Activated CD8-positive, alpha-beta memory T cell treated with anti-CD3 and anti-CD28 coated beads, Interleukin-2, amount 10 ng/mL, durations not matched to agents 7 days and 5 days (primary cell): ENCODE data around the gene CFAP65. TPM values are rescaled to one million over a fixed set of nuclear protein-coding genes. Genes with fewer than 3 reads are reported as not detected.
A peak's percentile ranks its signal among the peaks of the same experiment; 100 is the strongest.

Experiments
- ATAC-seq: fragments of 150-1000 bp; cut with Tn5 transposase; one replicate; pipeline ENCODE4 v1.10.0; 2021; ENCODE audit warnings: moderate library complexity
- CTCF ChIA-PET: fragments of 350-600 bp; sonication (Branson Sonifier 250); formaldehyde crosslinking; loops from one replicate; lab custom pipeline; 2021; ENCODE audit warnings: antibody characterized with exemption; lab: Charles Lee
- DNase-seq: peaks from one replicate; pipeline ENCODE4 v3.0.0-alpha.2; 2020
- H3K27ac Mint-ChIP-seq: one replicate; pipeline ENCODE4 v1.8.0; 2021; ENCODE audit warnings: mild to moderate bottlenecking, mixed read lengths
- H3K27me3 Mint-ChIP-seq: one replicate; pipeline ENCODE4 v1.8.0; 2021; ENCODE audit warnings: mixed read lengths
- H3K36me3 Mint-ChIP-seq: one replicate; pipeline ENCODE4 v1.8.0; 2021; ENCODE audit warnings: mild to moderate bottlenecking, mixed read lengths
- H3K4me1 Mint-ChIP-seq: one replicate; pipeline ENCODE4 v1.8.0; 2021; ENCODE audit warnings: mixed read lengths
- H3K4me3 Mint-ChIP-seq: one replicate; pipeline ENCODE4 v1.8.0; 2021; ENCODE audit warnings: mild to moderate bottlenecking, moderate library complexity, mixed read lengths
- H3K9me3 Mint-ChIP-seq: one replicate; pipeline ENCODE4 v1.8.0; 2022; ENCODE audit warnings: low read depth, mixed read lengths
- total RNA-seq, 2 experiments: library from RNA; stranded (reverse); gene quantifications; one replicate each; pipeline ENCODE4 v1.2.3, GENCODE V29; 2021

Gene CFAP65
- total RNA-seq, 2 experiments from 2014 or later, result not detected

DNA sequence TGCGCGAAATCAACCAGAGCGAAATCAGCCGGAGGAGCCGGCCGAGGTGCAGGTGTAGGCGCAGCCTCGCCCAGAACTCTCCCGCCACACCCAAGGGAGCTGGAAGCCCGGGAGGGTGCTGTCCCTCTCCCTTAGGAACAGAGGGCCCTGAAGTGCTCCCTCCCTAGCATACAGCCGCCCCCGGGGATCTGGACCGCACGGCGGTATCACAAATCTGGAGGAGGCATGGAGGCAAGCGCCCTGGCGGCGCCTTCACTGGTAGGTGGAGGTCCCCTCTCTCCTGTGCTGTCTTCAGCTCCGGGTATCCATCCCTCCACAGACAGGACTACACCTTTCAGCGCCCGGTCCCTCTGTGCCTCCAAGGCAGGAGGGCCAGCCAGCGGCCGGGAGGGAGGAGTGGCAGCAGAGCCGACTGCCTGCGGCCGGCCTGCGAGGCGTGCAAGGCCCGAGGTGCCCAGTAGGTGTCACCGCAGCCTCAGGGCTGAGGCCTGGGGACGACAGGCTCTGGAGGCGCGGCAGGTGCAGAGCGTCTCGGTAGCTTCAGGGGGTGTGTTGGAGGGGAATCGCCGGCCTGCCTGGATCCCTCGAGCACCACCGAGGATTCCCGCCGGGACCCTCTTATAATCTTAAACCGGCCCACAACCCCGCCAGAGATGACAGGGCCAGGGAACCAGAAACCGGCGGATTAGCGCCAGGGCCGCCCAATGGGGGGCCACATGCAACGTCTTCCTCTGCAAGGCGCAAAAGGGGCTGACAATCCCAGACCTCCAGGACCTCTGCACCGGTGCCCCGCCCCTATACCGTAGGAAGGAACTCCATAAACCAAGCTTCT lies 16.6 kb upstream of the CFAP65 start:
- peak; percentile 91 for ATAC-seq
- Mint-ChIP-seq H3K36me3 (no peaks in the 10 kb centered on the region), H3K4me1 (peaks cover 22% of the 10 kb centered on the region), H3K9me3 (no peaks in the 10 kb centered on the region), H3K27ac (no peak overlapping the region), H3K27me3 (peaks cover 64% of the 10 kb centered on the region), H3K4me3 (peak overlapping the region; percentile 39)
- DNase-seq, result peak; percentile 84
- CTCF ChIA-PET, result interaction anchor here (0.6 to 11.9 kb wide), 42 partner anchors 8 to 251 kb away, joined by 3 to 141 read pairs (median 5); partner anchors contain the start of genes CFAP65, NHEJ1 and PTPRN

DNA sequence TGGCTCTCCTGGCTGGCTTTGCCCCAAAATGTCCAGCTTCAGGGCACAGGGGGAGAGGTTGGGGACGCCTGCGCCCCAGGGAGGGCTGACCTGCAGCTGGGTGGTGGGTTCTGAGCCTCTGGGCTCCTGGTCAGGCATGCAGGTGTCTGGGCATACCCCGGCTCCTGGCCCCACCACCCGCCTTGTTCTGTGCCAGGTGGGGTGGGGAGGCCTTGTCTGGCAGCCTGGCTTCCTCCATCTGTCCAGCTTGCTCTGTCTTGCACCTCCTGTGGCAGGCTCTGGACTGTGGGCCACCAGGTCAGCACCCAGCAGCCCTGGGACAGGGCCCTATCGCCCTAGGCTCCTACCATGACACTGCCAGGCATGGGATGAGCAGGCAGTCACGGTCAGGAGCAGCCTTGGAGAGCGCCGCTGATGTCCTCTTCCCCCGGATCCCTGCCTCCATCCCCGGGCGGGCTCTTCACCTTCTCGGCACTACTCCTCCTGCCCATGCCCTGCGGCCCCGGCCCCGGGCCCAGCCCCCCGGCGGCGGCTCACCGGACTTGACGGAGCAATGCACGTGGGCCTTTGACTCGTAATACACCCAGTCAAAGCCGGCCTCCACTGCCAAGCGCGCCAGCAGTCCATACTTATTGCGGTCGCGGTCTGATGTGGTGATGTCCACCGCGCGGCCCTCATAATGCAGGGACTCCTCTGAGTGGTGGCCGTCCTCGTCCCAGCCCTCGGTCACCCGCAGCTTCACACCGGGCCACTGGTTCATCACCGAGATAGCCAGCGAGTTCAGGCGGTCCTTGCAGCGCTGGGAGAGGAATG lies 15.8 kb upstream of the CFAP65 start:
- no peaks in the 10 kb centered on the region for H3K9me3 Mint-ChIP-seq
- H3K4me3 Mint-ChIP-seq, result no peak overlapping the region
- ATAC-seq (no peak), DNase-seq (no peak)
- no peaks in the 10 kb centered on the region for H3K36me3 Mint-ChIP-seq
- peaks cover 22% of the 10 kb centered on the region for H3K4me1 Mint-ChIP-seq
- peaks cover 61% of the 10 kb centered on the region for H3K27me3 Mint-ChIP-seq
- H3K27ac Mint-ChIP-seq, result no peak overlapping the region
- CTCF ChIA-PET, result interaction anchor here (0.9 to 11.9 kb wide), 27 partner anchors 9 to 243 kb away, joined by 3 to 141 read pairs (median 5); partner anchors contain the start of genes CFAP65 and NHEJ1

DNA sequence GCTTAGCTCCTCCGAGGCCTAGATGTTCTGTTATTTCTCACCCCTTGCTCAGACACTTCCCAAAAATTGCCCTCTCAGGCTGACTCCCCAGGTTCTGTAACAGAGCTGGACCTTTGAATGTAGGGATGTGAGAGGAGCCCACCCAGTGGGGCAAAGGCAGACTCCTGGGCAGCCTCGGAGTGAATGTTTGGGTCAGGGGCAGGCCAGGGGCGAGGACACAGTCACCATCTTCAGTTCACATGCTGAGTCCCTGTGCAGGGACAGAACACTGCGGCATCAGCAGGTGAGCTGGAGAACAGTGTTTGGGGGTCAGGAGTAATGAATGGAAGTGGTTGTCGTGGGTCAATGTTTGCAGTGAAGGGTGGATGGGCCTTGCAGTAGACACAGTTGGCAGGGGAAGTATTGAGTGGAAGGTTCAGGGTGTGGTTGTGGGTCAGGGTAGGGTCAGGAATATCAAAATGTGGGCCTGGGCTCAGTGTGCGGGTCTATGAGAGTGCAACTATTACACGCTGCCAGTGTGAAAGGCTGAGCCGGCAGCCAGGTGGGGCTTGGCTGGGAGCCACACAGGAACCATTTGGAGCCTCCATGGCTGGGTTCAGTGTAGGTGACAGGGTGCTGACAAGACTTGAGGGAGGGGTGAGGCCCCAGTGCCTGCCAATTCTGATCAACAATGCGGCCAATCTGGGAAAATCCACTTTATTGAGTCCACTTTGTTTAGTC lies 15.0 kb upstream of the CFAP65 start:
- no peak for DNase-seq
- Mint-ChIP-seq H3K4me3 (no peak overlapping the region), H3K27me3 (peaks cover 58% of the 10 kb centered on the region), H3K36me3 (no peaks in the 10 kb centered on the region), H3K27ac (no peak overlapping the region), H3K9me3 (no peaks in the 10 kb centered on the region), H3K4me1 (peaks cover 18% of the 10 kb centered on the region)
- CTCF ChIA-PET, result interaction anchor here (0.9 to 11.9 kb wide), 10 partner anchors 9 to 100 kb away, joined by 3 to 141 read pairs (median 3); partner anchors contain the start of genes CFAP65 and NHEJ1
- ATAC-seq, result no peak

DNA sequence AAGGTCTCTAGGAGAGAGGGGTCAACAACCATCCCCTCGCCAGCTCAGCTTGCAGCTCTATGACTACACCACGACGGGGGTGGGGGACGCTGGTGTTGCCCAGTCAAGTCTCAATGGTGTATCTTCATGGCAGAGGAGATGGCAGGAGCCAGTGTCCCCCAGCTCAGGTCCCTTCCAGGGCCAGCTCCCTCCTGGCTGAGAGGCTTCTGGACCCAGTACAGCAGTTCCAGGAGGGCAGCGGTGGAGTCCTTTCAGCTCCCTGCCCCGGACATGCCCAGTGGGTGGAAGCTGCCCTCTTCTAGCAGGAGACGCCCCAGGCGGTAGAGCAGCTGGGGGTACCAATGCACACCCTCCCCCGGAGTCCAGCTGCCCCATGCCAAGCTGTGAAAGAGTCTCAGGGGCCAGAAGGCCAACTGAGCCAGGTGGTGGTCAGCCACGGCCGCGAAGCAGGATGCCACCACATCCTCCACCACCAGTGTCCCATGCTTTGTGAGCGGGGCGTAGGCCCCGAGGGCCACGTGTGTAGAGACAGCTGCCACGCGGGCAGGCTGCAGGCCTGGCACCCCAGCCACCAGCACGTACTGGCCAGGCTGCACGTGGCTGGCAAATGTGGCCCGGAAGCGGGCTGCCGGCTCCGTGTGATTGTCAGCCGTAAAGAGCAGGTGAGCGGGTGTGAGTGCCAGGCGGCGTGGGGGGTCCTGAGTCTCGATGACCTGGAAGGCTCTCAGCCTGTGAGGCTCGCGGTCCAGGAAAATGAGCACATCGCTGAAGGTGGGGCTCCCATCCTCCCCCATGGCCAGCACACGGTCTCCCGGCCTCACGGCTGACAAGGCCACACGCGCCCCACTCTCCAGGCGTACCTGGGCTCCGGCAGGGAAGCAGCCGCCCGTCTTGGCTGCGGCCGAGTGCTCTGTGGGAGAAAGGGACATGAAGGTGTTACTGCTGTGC lies 13.9 kb upstream of the CFAP65 start:
- no peak for DNase-seq
- H3K4me1 Mint-ChIP-seq, result peaks cover 17% of the 10 kb centered on the region
- no peak overlapping the region for H3K4me3 Mint-ChIP-seq
- H3K9me3 Mint-ChIP-seq, result no peaks in the 10 kb centered on the region
- H3K36me3 Mint-ChIP-seq, result no peaks in the 10 kb centered on the region
- no peak overlapping the region for H3K27ac Mint-ChIP-seq
- H3K27me3 Mint-ChIP-seq, result peaks cover 59% of the 10 kb centered on the region
- CTCF ChIA-PET, result interaction anchor here (0.6 to 11.9 kb wide), 8 partner anchors 11 to 240 kb away, joined by 3 to 141 read pairs (median 4); partner anchors contain the start of gene NHEJ1
- no peak for ATAC-seq

DNA sequence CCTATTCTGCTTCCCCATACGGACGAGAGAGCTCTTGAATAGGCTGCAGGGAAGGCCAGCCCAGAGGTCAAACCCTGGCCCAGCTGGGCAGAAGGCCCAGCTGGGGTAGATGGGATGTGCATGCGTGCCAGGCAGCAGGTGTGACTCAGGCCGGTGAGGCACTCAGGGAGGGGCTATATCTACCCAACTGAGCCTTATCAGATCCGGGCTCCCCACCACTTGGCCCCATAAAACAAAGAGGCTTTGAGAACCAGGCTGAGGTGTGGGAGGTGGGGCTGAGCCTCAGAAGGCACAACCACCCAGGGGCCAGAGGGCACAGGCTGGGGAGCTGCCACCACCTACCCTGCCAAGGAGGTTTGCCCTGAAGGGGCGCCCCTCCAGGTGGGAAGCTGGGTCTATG lies 8.0 kb upstream of the CFAP65 start:
- CTCF ChIA-PET, result interaction anchor here (1.3 kb wide), 2 partner anchors 9 to 19 kb away, joined by 3 to 4 read pairs; no protein-coding TSS in a partner anchor
- peaks cover 39% of the 10 kb centered on the region for H3K27me3 Mint-ChIP-seq
- H3K4me1 Mint-ChIP-seq, result no peaks in the 10 kb centered on the region
- H3K27ac Mint-ChIP-seq, result no peak overlapping the region
- no peaks in the 10 kb centered on the region for H3K9me3 Mint-ChIP-seq
- H3K4me3 Mint-ChIP-seq, result no peak overlapping the region
- DNase-seq (no peak), ATAC-seq (no peak)
- H3K36me3 Mint-ChIP-seq, result no peaks in the 10 kb centered on the region

DNA sequence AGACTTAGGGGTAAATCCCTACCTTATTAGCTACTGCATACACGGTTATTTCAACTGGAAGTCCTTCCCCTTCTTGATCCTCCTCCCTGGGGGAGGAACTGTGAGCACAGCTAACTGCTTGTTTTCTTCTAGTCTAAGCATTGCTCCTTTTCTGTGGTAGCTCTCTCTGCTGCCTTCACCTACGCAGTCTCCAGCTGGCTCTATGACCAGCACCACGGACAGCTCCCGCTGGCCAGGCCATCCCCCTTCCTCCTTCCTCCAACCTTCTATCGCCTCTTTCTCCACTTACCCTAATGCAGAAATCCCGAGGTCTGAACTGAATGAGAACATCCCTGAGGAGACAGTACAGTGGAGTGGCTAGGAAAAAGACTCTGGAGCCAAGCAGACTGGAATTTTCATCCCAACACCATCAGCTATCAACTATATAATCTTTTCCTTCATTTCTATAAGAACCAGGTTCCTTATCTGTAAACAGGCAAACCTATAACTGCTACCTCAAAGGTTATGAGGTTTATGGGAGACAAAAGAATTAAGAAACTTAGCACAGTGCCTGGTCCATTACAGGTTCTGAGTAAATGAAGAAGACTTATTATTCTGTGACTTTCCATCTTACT lies 4.7 kb upstream of the CFAP65 start:
- H3K27me3 Mint-ChIP-seq, result peaks cover 52% of the 10 kb centered on the region
- no peaks in the 10 kb centered on the region for H3K9me3 Mint-ChIP-seq
- CTCF ChIA-PET, result interaction anchor here (0.7 to 2.5 kb wide), 5 partner anchors 12 to 66 kb away, joined by 3 to 11 read pairs (median 4); no protein-coding TSS in a partner anchor
- no peak overlapping the region for H3K27ac Mint-ChIP-seq
- H3K4me3 Mint-ChIP-seq, result no peak overlapping the region
- DNase-seq (no peak), ATAC-seq (no peak)
- H3K36me3 Mint-ChIP-seq, result no peaks in the 10 kb centered on the region
- H3K4me1 Mint-ChIP-seq, result peaks cover 4% of the 10 kb centered on the region

DNA sequence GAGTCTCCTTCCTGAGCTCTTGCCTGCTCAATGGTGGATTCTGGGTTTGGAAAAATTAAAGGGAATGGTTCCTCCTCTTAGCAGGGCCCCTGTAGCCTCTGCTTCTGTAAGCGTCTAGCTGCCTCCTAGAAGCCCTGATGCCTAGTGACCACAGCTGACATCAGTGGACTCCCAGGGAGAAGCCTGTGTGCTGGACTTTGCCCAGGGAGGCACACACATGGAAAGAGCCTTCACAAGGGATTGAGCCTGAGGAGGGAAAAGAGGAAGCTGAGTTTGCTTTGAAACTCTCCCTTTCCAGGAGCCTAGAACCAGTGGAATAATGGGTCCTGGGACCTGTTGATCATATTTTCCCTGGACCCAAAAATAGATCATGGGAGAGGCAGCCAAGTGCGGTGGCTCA lies 1.4 kb upstream of the CFAP65 start:
- H3K27me3 Mint-ChIP-seq, result peaks cover 64% of the 10 kb centered on the region
- H3K9me3 Mint-ChIP-seq, result no peaks in the 10 kb centered on the region
- peaks cover 4% of the 10 kb centered on the region for H3K4me1 Mint-ChIP-seq
- H3K4me3 Mint-ChIP-seq, result no peak overlapping the region
- no peak for ATAC-seq
- no peaks in the 10 kb centered on the region for H3K36me3 Mint-ChIP-seq
- no peak for DNase-seq
- no peak overlapping the region for H3K27ac Mint-ChIP-seq
- CTCF ChIA-PET, result interaction anchor here (0.7 to 5.7 kb wide), 8 partner anchors 10 to 252 kb away, joined by 3 to 34 read pairs (median 4); no protein-coding TSS in a partner anchor

DNA sequence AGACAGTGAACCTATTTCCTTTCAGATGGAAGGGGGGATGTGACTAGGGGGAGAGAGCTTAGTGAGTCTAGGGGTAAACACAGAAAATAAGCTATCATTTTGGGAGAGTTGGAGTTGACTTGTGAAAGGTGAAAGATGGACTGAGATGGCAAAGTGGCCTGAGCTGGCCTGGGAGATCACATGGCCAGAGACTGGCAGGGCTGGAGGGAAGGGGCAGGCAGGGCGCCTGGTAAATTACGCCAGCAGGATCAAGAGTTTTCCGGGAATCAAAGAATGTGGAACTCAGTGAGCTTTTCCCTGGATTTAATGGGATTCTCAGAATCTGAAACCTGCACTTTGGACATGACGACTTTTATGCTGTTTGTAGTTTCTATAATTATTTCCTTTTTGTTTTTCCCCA lies 841 bp upstream of the CFAP65 start:
- Mint-ChIP-seq H3K4me3 (no peak overlapping the region), H3K36me3 (no peaks in the 10 kb centered on the region), H3K27me3 (peaks cover 64% of the 10 kb centered on the region), H3K4me1 (peaks cover 4% of the 10 kb centered on the region), H3K27ac (no peak overlapping the region), H3K9me3 (no peaks in the 10 kb centered on the region)
- CTCF ChIA-PET, result interaction anchor here (1.1 to 5.7 kb wide), 6 partner anchors 13 to 253 kb away, joined by 3 to 34 read pairs (median 5); no protein-coding TSS in a partner anchor
- DNase-seq, result no peak
- no peak for ATAC-seq

DNA sequence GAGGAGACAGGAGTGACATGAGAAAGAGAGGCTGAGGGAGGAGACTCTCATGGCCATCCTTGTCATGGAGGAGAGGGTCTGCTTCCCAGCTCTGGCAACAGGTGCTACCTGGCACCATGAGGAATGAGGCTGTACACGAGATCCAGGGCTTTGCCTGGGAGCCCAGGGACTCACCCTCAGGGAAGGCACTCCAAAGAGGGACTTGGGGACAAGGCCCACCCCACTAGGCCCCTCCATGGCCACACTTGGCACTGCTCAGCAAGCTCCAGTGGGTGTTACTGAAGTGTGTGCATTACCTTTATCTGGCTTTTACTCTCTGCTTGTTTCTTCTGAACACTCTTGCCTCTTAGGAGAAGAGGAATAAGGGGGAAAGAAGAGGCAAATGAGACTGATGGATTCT lies 2.7 kb downstream of the CFAP65 start:
- DNase-seq, result no peak
- CTCF ChIA-PET, result interaction anchor here (2.7 to 5.7 kb wide), 2 partner anchors 9 to 20 kb away, joined by 11 to 34 read pairs; no protein-coding TSS in a partner anchor
- Mint-ChIP-seq H3K4me3 (no peak overlapping the region), H3K4me1 (peaks cover 4% of the 10 kb centered on the region), H3K9me3 (no peaks in the 10 kb centered on the region), H3K36me3 (no peaks in the 10 kb centered on the region), H3K27ac (no peak overlapping the region), H3K27me3 (peaks cover 75% of the 10 kb centered on the region)
- no peak for ATAC-seq

DNA sequence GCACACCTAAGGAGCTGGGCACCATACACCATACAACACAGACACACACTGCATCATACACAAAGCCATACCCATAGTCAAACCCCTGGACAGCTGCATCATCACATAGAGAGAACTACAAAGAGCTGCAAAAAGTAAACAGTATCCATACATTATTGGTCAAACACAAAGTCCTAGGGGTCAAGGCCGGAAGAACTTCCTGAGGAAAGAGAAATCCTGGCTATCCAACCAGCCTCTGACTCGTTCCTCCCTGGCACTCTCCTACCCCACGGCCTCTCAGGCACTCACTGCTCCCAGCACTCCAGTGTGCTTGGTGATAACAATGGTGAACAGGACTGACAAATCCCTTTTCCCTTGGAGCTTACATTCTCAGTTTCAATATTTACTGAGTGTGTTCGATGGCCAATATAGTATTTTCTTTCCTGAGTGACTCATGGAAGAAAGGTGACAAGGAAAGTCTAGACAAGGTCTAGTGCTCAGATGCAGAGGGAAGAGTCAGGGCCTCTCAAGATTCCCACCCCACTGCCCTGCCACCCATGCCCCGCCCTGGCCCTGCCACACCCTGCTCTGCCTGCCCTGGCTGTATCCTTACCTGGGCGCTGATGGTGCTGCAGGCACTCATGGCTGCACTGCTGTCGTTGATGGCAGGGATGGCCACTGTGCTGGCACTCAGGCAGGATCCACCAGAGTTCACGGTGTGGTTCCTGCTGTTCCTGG lies 3.4 kb downstream of the CFAP65 start:
- no peaks in the 10 kb centered on the region for H3K36me3 Mint-ChIP-seq

DNA sequence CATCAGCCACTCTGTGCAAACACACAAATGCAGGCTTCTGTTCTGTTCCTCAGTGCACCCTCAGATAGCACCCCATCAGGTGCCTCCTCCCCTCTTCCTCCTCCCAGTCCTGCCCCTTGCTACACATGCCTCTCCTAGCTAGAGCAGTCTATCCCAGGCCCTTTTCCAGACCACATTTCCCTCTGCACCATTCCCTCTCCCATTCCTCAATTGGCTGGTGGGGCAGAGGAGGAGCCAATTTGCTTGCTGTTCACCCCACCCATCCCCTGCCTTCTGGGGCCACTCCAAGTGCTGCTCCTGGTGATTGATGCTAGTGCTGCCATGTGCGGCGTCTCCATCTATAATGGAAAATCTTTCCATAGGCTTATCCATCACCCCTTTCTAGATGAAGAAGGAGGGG lies 5.4 kb downstream of the CFAP65 start:
- no peaks in the 10 kb centered on the region for H3K4me1 Mint-ChIP-seq
- no peak overlapping the region for H3K27ac Mint-ChIP-seq
- DNase-seq (no peak), ATAC-seq (no peak)
- CTCF ChIA-PET, result interaction anchor here (0.8 kb wide), 1 partner anchor 64 kb away, joined by 3 read pairs; no protein-coding TSS in a partner anchor
- H3K4me3 Mint-ChIP-seq, result no peak overlapping the region
- peaks cover 66% of the 10 kb centered on the region for H3K27me3 Mint-ChIP-seq
- H3K9me3 Mint-ChIP-seq, result no peaks in the 10 kb centered on the region
- no peaks in the 10 kb centered on the region for H3K36me3 Mint-ChIP-seq

More for the DNA sequence above, 3.4 kb downstream of the CFAP65 start:
- no peak for ATAC-seq
- no peak for DNase-seq
- H3K4me3 Mint-ChIP-seq, result no peak overlapping the region
- CTCF ChIA-PET, result interaction anchor here (1.7 to 5.7 kb wide), 3 partner anchors 8 to 21 kb away, joined by 3 to 34 read pairs (median 11); no protein-coding TSS in a partner anchor
- H3K9me3 Mint-ChIP-seq, result no peaks in the 10 kb centered on the region
- peaks cover 79% of the 10 kb centered on the region for H3K27me3 Mint-ChIP-seq
- H3K4me1 Mint-ChIP-seq, result peaks cover 4% of the 10 kb centered on the region
- no peak overlapping the region for H3K27ac Mint-ChIP-seq
